LNCAP (cell line): ENCODE measurements around the gene NPPB.
A peak's percentile ranks its signal among the peaks of the same experiment; 100 is the strongest.

Source experiments
- CTCF ChIP-seq: fragments of 450-650 bp; IDR thresholded peaks from 2 replicates; pipeline ENCODE4 v1.5.1; 2017; ENCODE audit warnings: mild to moderate bottlenecking

NPPB gene

GRCh38 chr1:11847667-11848372, 10.9 kb downstream of the NPPB start, which contains the start of gene NPPA:
Gene NPPA (minus strand): TSS chr1:11847783. CDS start chr1:11847684, 99 bp downstream.
- TF ChIP-seq CTCF = no peak

- TF ChIP-seq CTCF = no peak
Observed at GRCh38 chr1:11845641-11846335, 13.0 kb downstream of the NPPB start.

GRCh38 chr1:11842154-11843041, 16.3 kb downstream of the NPPB start:
- no peak for TF ChIP-seq CTCF

GRCh38 chr1:11841245-11842153, 17.2 kb downstream of the NPPB start:
- TF ChIP-seq CTCF = no peak

GRCh38 chr1:11839727-11840705, 18.7 kb downstream of the NPPB start:
- TF ChIP-seq CTCF = no peak

GRCh38 chr1:11838349-11839272, 20.1 kb downstream of the NPPB start:
- peak; percentile 99 for TF ChIP-seq CTCF
